H9 (cell line): ENCODE data around the gene KIRREL3. TPM values are rescaled to one million over a fixed set of nuclear protein-coding genes. Genes with fewer than 3 reads are reported as not detected.

Experiments used
- DNase-seq: peaks from one replicate; pipeline ENCODE4 v3.0.0-alpha.2; 2017
- H2AFZ ChIP-seq: one replicate; pipeline ENCODE4 v1.6.1; 2013; ENCODE audit warnings: mild to moderate bottlenecking, low read length, control low read depth, moderate library complexity
- H2AK5ac ChIP-seq: 2 replicates; pipeline ENCODE4 v1.6.1; 2013; ENCODE audit warnings: low read length, control low read depth, mixed read lengths; ENCODE audit not compliant: insufficient read length
- H2BK120ac ChIP-seq: one replicate; pipeline ENCODE4 v1.6.1; 2013; ENCODE audit warnings: low read depth, mild to moderate bottlenecking, low read length, control low read depth, inconsistent platforms; ENCODE audit not compliant: poor library complexity, severe bottlenecking
- H2BK12ac ChIP-seq: 2 replicates; pipeline ENCODE4 v1.6.1; 2013; ENCODE audit warnings: low read length, control low read depth, mixed read lengths, low read depth; ENCODE audit not compliant: insufficient read length
- H2BK15ac ChIP-seq: 2 replicates; pipeline ENCODE4 v1.6.1; 2013; ENCODE audit warnings: low read depth, low read length, control low read depth
- H2BK20ac ChIP-seq: one replicate; pipeline ENCODE4 v1.6.1; 2013; ENCODE audit warnings: low read depth, mild to moderate bottlenecking, low read length, control low read depth, inconsistent platforms; ENCODE audit not compliant: poor library complexity, severe bottlenecking
- H2BK5ac ChIP-seq: 2 replicates; pipeline ENCODE4 v1.6.1; 2013; ENCODE audit warnings: low read length, control low read depth, mixed read lengths; ENCODE audit not compliant: insufficient read length
- H3K14ac ChIP-seq: 2 replicates; pipeline ENCODE4 v1.6.1; 2013; ENCODE audit warnings: low read length, control low read depth; ENCODE audit not compliant: insufficient read depth
- H3K18ac ChIP-seq: 2 replicates; pipeline ENCODE4 v1.6.1; 2013; ENCODE audit warnings: low read depth, mild to moderate bottlenecking, mixed read lengths, low read length, control low read depth; ENCODE audit not compliant: insufficient read length
- H3K23ac ChIP-seq: 2 replicates; pipeline ENCODE4 v1.6.1; 2013; ENCODE audit warnings: low read length, control low read depth, mixed read lengths, low read depth; ENCODE audit not compliant: insufficient read length
- H3K23me2 ChIP-seq: 2 replicates; pipeline ENCODE4 v1.6.1; 2013; ENCODE audit warnings: low read depth, mild to moderate bottlenecking, mixed read lengths, low read length, control low read depth; ENCODE audit not compliant: insufficient read length, poor library complexity, severe bottlenecking
- H3K27ac ChIP-seq: 2 replicates; pipeline ENCODE4 v1.5.1; 2013; ENCODE audit warnings: low read length, control low read depth, mixed read lengths, low read depth; ENCODE audit not compliant: insufficient read length
- H3K27me3 ChIP-seq: 2 replicates; pipeline ENCODE4 v1.6.1; 2013; ENCODE audit warnings: low read length, control low read depth, inconsistent platforms; ENCODE audit not compliant: insufficient read depth
- H3K4ac ChIP-seq: 2 replicates; pipeline ENCODE4 v1.6.1; 2013; ENCODE audit warnings: low read depth, mild to moderate bottlenecking, control low read depth, inconsistent platforms, low read length, moderate library complexity
- H3K4me1 ChIP-seq: 2 replicates; pipeline ENCODE4 v1.6.1; 2013; ENCODE audit warnings: low read length, control low read depth, inconsistent platforms; ENCODE audit not compliant: insufficient read depth
- H3K4me2 ChIP-seq: 2 replicates; pipeline ENCODE4 v1.6.1; 2013; ENCODE audit warnings: low read length, control low read depth, mixed read lengths; ENCODE audit not compliant: insufficient read length, insufficient read depth
- H3K56ac ChIP-seq: 2 replicates; pipeline ENCODE4 v1.6.1; 2013; ENCODE audit warnings: low read depth, mild to moderate bottlenecking, mixed read lengths, low read length, control low read depth; ENCODE audit not compliant: insufficient read length
- H3K79me1 ChIP-seq: 2 replicates; pipeline ENCODE4 v1.6.1; 2013; ENCODE audit warnings: low read depth, mild to moderate bottlenecking, moderate library complexity, low read length, control low read depth, inconsistent platforms; ENCODE audit not compliant: insufficient read depth, poor library complexity, severe bottlenecking
- H3K79me2 ChIP-seq: 2 replicates; pipeline ENCODE4 v1.6.1; 2013; ENCODE audit warnings: low read length, control low read depth, inconsistent platforms; ENCODE audit not compliant: insufficient read depth
- H3K9ac ChIP-seq: 2 replicates; pipeline ENCODE4 v1.6.1; 2013; ENCODE audit warnings: low read length, control low read depth, mixed read lengths; ENCODE audit not compliant: insufficient read length; ENCODE audit errors: extremely low read depth
- H3K9me3 ChIP-seq: one replicate; pipeline ENCODE4 v1.6.1; 2013; ENCODE audit warnings: low read depth, low read length, inconsistent platforms; ENCODE audit not compliant: control insufficient read depth
- H3T11ph ChIP-seq: one replicate; pipeline ENCODE4 v1.6.1; 2013; ENCODE audit warnings: mild to moderate bottlenecking, low read length, control low read depth, inconsistent platforms
- H4K20me1 ChIP-seq: one replicate; pipeline ENCODE4 v1.6.1; 2013; ENCODE audit not compliant: control insufficient read depth, insufficient read length, insufficient read depth
- H4K5ac ChIP-seq: 2 replicates; pipeline ENCODE4 v1.6.1; 2013; ENCODE audit warnings: low read depth, mild to moderate bottlenecking, mixed read lengths, low read length, control low read depth; ENCODE audit not compliant: insufficient read length
- H4K8ac ChIP-seq: replicated peaks from 2 replicates; pipeline ENCODE4 v1.6.1; 2013; ENCODE audit warnings: low read length, control low read depth, mixed read lengths, low read depth; ENCODE audit not compliant: insufficient read length
- H4K91ac ChIP-seq: 2 replicates; pipeline ENCODE4 v1.6.1; 2013; ENCODE audit warnings: low read depth, mild to moderate bottlenecking, moderate library complexity, mixed read lengths, low read length, control low read depth; ENCODE audit not compliant: insufficient read length
- H3K27ac Mint-ChIP-seq, 3 experiments: 2 replicates in 2 of 3; 3 replicates in 1 of 3; pipeline ENCODE4 v1.8.0; 2020 to 2021; ENCODE audit warnings: mixed read lengths in 3 of 3, mild to moderate bottlenecking in 1 of 3, moderate library complexity in 1 of 3
- H3K27me3 Mint-ChIP-seq: 2 replicates; pipeline ENCODE4 v1.8.0; 2021; ENCODE audit warnings: low read depth, mild to moderate bottlenecking, moderate library complexity, mixed read lengths
- H3K36me3 Mint-ChIP-seq, 3 experiments: 2 replicates in 2 of 3; 3 replicates in 1 of 3; pipeline ENCODE4 v1.8.0; 2020 to 2021; ENCODE audit warnings: low read depth in 3 of 3, mixed read lengths in 3 of 3; ENCODE audit not compliant: insufficient read depth in 1 of 3
- H3K4me1 Mint-ChIP-seq, 2 experiments: 2 replicates each; pipeline ENCODE4 v1.8.0; 2020; ENCODE audit warnings: mixed read lengths in 2 of 2
- H3K4me3 Mint-ChIP-seq, 2 experiments: 2 replicates in 1 of 2; 3 replicates in 1 of 2; pipeline ENCODE4 v1.8.0; 2020 to 2021; ENCODE audit warnings: mild to moderate bottlenecking in 2 of 2, mixed read lengths in 2 of 2, moderate library complexity in 1 of 2
- H3K9me3 Mint-ChIP-seq, 2 experiments: 2 replicates in 1 of 2; 3 replicates in 1 of 2; pipeline ENCODE4 v1.8.0; 2020; ENCODE audit warnings: mild to moderate bottlenecking in 2 of 2, mixed read lengths in 2 of 2, moderate library complexity in 1 of 2
- CTCF ChIP-seq: fragments of 200-600 bp; sonication (generic); conservative IDR thresholded peaks from 3 replicates; pipeline ENCODE4 v1.8.0; 2021; ENCODE audit warnings: antibody characterized with exemption, mild to moderate bottlenecking
- WGBS: extraction: QIAGEN DNeasy Blood & Tissue Kit; methylation state at CpG from one replicate; pipeline ENCODE4 v1.1.7; 2013; ENCODE audit warnings: missing lambda C conversion rate, low lambda C conversion rate, mixed read lengths; ENCODE audit not compliant: insufficient read length; ENCODE audit errors: extremely low coverage; 5-methylcytosine and 5-hydroxymethylcytosine counted together
- total RNA-seq: library from RNA; stranded (reverse); gene quantifications from 2 replicates; pipeline ENCODE4 v1.2.1, GENCODE V29; 2021

The KIRREL3 gene
- total RNA-seq, 1 experiment from 2014 or later = 0.17 TPM

- H3K23ac ChIP-seq = no peak overlapping the region
- no peak overlapping the region for H3K4me2 ChIP-seq
- no peak overlapping the region for H2BK12ac ChIP-seq
- H3K27ac ChIP-seq = no peak overlapping the region
- no peak overlapping the region for H2BK5ac ChIP-seq
- H4K8ac ChIP-seq = no peak overlapping the region
- no CpG with 5 or more reads among the region's 13 CpGs for WGBS
- Mint-ChIP-seq H3K27ac (no peak overlapping the region), H3K4me1 (peaks cover 0 to 2% of the 10 kb centered on the region in 2 experiments; a peak in 1 of 4 replicates), H3K27me3 (peaks cover 3% of the 10 kb centered on the region), H3K9me3 (no peaks in the 10 kb centered on the region), H3K4me3 (no peak overlapping the region), H3K36me3 (no peaks in the 10 kb centered on the region; a peak in 1 of 7 replicates)
- no peak for TF ChIP-seq CTCF
- H3K79me1 ChIP-seq = no peaks in the 10 kb centered on the region
- H4K91ac ChIP-seq = no peak overlapping the region
- no peaks in the 10 kb centered on the region; the same call in 1 of the 2 replicates for H3K27me3 ChIP-seq
- no peaks in the 10 kb centered on the region; the same call in 1 of the 2 replicates for H3K4me1 ChIP-seq
- no peaks in the 10 kb centered on the region for H3K23me2 ChIP-seq
- H3K18ac ChIP-seq = no peak overlapping the region
- H3K14ac ChIP-seq = no peak overlapping the region
- no peak overlapping the region for H2BK120ac ChIP-seq
- no peak overlapping the region for H2BK15ac ChIP-seq
- no peak overlapping the region for H4K5ac ChIP-seq
- no peak overlapping the region for H3K9ac ChIP-seq
- H2AK5ac ChIP-seq = no peak overlapping the region
- H3K56ac ChIP-seq = no peak overlapping the region
- no peaks in the 10 kb centered on the region for H3K79me2 ChIP-seq
- H4K20me1 ChIP-seq = no peaks in the 10 kb centered on the region
- no peak overlapping the region for H3T11ph ChIP-seq
- H3K4ac ChIP-seq = no peak overlapping the region
- DNase-seq = no peak
- no peak overlapping the region for H2BK20ac ChIP-seq
- no peaks in the 10 kb centered on the region for H3K9me3 ChIP-seq
- no peak overlapping the region for H2AFZ ChIP-seq
Measured at GRCh38 chr11:126421271-126421671, 579.3 kb downstream of the KIRREL3 start.
